Upper lobe of right lung (tissue), 1 donor: Measurements from ENCODE around the gene TLE1. TPM values are rescaled to one million over a fixed set of nuclear protein-coding genes. Genes with fewer than 3 reads are reported as not detected.
"Not testable (repeated sequence)": the region's sequence is repeated elsewhere in the genome, so short reads cannot be mapped to it uniquely, and the experiment has no call there.

Source experiments
- ATAC-seq: fragments of 200-7000 bp; cut with Tn5 transposase; one replicate; pipeline ENCODE4 v1.9.1; 2020; ENCODE audit warnings: mild to moderate bottlenecking, moderate library complexity
- DNase-seq: peaks from one replicate; pipeline ENCODE4 v3.0.0-alpha.2; 2020
- H3K27ac ChIP-seq: fragments of 200-600 bp; one replicate; pipeline ENCODE4 v1.8.0; 2022
- H3K27me3 ChIP-seq: fragments of 200-600 bp; one replicate; pipeline ENCODE4 v1.8.0; 2022; ENCODE audit warnings: mild to moderate bottlenecking
- H3K36me3 ChIP-seq: fragments of 200-600 bp; one replicate; pipeline ENCODE4 v1.8.0; 2022
- H3K4me1 ChIP-seq: fragments of 200-600 bp; one replicate; pipeline ENCODE4 v1.8.0; 2022
- H3K4me3 ChIP-seq: fragments of 200-600 bp; one replicate; pipeline ENCODE4 v1.8.0; 2022; ENCODE audit warnings: mild to moderate bottlenecking
- H3K9me3 ChIP-seq: fragments of 200-600 bp; one replicate; pipeline ENCODE4 v1.8.0; 2022
- CTCF ChIP-seq: fragments of 200-600 bp; IDR thresholded peaks from one replicate; pipeline ENCODE4 v1.8.0; 2022; ENCODE audit warnings: antibody characterized with exemption
- intact Hi-C: fragments of 100-400 bp; cut with DNase I; formaldehyde crosslinking; loops from one replicate; pipeline ENCODE4 v1.11.0; 2022
- total RNA-seq: library from RNA; stranded (reverse); fragmentation: NEBNext Ultra II Directional; extraction: Animal tissue kit (Norgen Biotek cat#: 25700); gene quantifications from one replicate; pipeline ENCODE4 v1.2.1, GENCODE V29; 2021
- donor health status: DM: no; HTN: yes; CAD: no; lungs with severe emphysema.

Gene TLE1
- total RNA-seq, 1 donor from 2014 or later: 19.2 TPM

- no peaks in the 10 kb centered on the region for H3K27me3 ChIP-seq
- no peaks in the 10 kb centered on the region for H3K36me3 ChIP-seq
- no peak overlapping the region for H3K27ac ChIP-seq
- DNase-seq (no peak), ATAC-seq (no peak)
- TF ChIP-seq CTCF: no peak
- H3K9me3 ChIP-seq: no peaks in the 10 kb centered on the region
- H3K4me1 ChIP-seq: no peaks in the 10 kb centered on the region
- intact Hi-C loops: no loop called here
- H3K4me3 ChIP-seq: no peak overlapping the region
Observed at GRCh38 chr9:81648891-81649290, 40.5 kb downstream of the TLE1 start.

- Histone ChIP-seq H3K27me3 (no peaks in the 10 kb centered on the region), H3K4me1 (no peaks in the 10 kb centered on the region), H3K27ac (no peak overlapping the region), H3K4me3 (no peak overlapping the region), H3K9me3 (no peaks in the 10 kb centered on the region), H3K36me3 (no peaks in the 10 kb centered on the region)
- DNase-seq (no peak), ATAC-seq (no peak)
- intact Hi-C loops: no loop called here
- TF ChIP-seq CTCF: no peak
Observed at GRCh38 chr9:81646337-81646736, 43.0 kb downstream of the TLE1 start.

GRCh38 chr9:81644513-81644912 is 44.8 kb downstream of the TLE1 start:
- ATAC-seq, DNase-seq, H3K4me1 ChIP-seq, H3K4me3 ChIP-seq, H3K9me3 ChIP-seq, H3K27me3 ChIP-seq, intact Hi-C loops, H3K36me3 ChIP-seq, H3K27ac ChIP-seq: not testable (repeated sequence)

- H3K9me3 ChIP-seq: no peaks in the 10 kb centered on the region
- no peaks in the 10 kb centered on the region for H3K27me3 ChIP-seq
- DNase-seq (no peak), ATAC-seq (no peak)
- no peak overlapping the region for H3K4me3 ChIP-seq
- peaks cover 7% of the 10 kb centered on the region for H3K36me3 ChIP-seq
- intact Hi-C loops: no loop called here
- no peak for TF ChIP-seq CTCF
- H3K4me1 ChIP-seq: no peaks in the 10 kb centered on the region
- H3K27ac ChIP-seq: no peak overlapping the region
Observed at GRCh38 chr9:81637276-81637675, 52.1 kb downstream of the TLE1 start.

GRCh38 chr9:81636255-81636599 is 53.1 kb downstream of the TLE1 start:
- no peak overlapping the region for H3K27ac ChIP-seq
- H3K4me1 ChIP-seq: no peaks in the 10 kb centered on the region
- no peak overlapping the region for H3K4me3 ChIP-seq
- no peaks in the 10 kb centered on the region for H3K27me3 ChIP-seq
- ATAC-seq (no peak), DNase-seq (no peak)
- no peaks in the 10 kb centered on the region for H3K9me3 ChIP-seq
- TF ChIP-seq CTCF: no peak
- peaks cover 9% of the 10 kb centered on the region for H3K36me3 ChIP-seq
- intact Hi-C loops: no loop called here

- no peak for TF ChIP-seq CTCF
- Histone ChIP-seq H3K27me3 (no peaks in the 10 kb centered on the region), H3K4me3 (no peak overlapping the region), H3K4me1 (no peaks in the 10 kb centered on the region), H3K36me3 (peaks cover 9% of the 10 kb centered on the region), H3K27ac (no peak overlapping the region), H3K9me3 (no peaks in the 10 kb centered on the region)
- ATAC-seq (no peak), DNase-seq (no peak)
- intact Hi-C loops: no loop called here
Observed at GRCh38 chr9:81635521-81636254, 53.7 kb downstream of the TLE1 start.
